H1 (cell line): ENCODE data around the gene KCNJ16. TPM values are rescaled to one million over a fixed set of nuclear protein-coding genes. Genes with fewer than 3 reads are reported as not detected.

Source experiments
- PHF8 ChIP-seq: fragments of 200-600 bp; sonication (generic); conservative IDR thresholded peaks from 2 replicates; pipeline ENCODE4 v1.7.1; 2012; ENCODE audit warnings: low read depth, mild to moderate bottlenecking, inconsistent platforms, low read length, moderate library complexity
- SIN3A ChIP-seq, 2 experiments: IDR thresholded peaks in 1 of 2; conservative IDR thresholded peaks in 1 of 2; 2 replicates each; pipeline ENCODE4 v1.6.1; 2011 to 2012; ENCODE audit warnings: low read length in 2 of 2, improper control_type of control experiment in 1 of 2, low read depth in 1 of 2, mild to moderate bottlenecking in 1 of 2
- SRF ChIP-seq: IDR thresholded peaks from 2 replicates; pipeline ENCODE4 v1.6.1; 2011; ENCODE audit warnings: mild to moderate bottlenecking, low read depth, low read length, moderate library complexity
- polyA plus RNA-seq, 7 experiments: library from polyadenylated mRNA; depleted of rRNA in 3 of 7; stranded (reverse) in 5 of 7; unstranded in 2 of 7; fragments of >200 nt in 5 of 7; fragments of 200-250 nt in 2 of 7; gene quantifications; 1 replicate in 5 of 7; 2 replicates in 1 of 7; 4 replicates in 1 of 7; pipeline versions ENCODE4 v1.2.1 to v1.2.3, GENCODE V29; 2011 to 2013; ENCODE audit warnings: missing spikeins in 2 of 7, mixed read lengths in 2 of 7
- total RNA-seq: library from RNA; stranded (reverse); fragmentation: NEBNext Ultra II Directional; extraction: Animal tissue kit (Norgen Biotek cat#: 25700); gene quantifications from 2 replicates; pipeline ENCODE4 v1.2.1, GENCODE V29; 2021

The KCNJ16 gene
- total and polyA plus RNA-seq, 2 of the 8 experiments (the other 6 are each of a cell fraction or from before 2014, with no cell fraction given) = not detected

GRCh38 chr17:70033165-70033564 lies 41.9 kb upstream of the KCNJ16 start (continued):
- TF ChIP-seq SRF = no peak
- no peak for TF ChIP-seq SIN3A (conservative IDR thresholded peaks at IDR 0.05 in 1 of 2, IDR thresholded peaks at IDR 0.05 in 1 of 2; ENCODE audit: low read depth in 1 of 2, low read length in 2 of 2)
- no peak for TF ChIP-seq PHF8
